Measurements from ENCODE around the gene SPON2. TPM values are rescaled to one million over a fixed set of nuclear protein-coding genes. Genes with fewer than 3 reads are reported as not detected.

SPON2 gene
- total RNA-seq, 2 donors from 2014 or later: 15.2 to 18.4 TPM

- no peak overlapping the region for H3K27ac ChIP-seq
- DNase-seq (ENCODE audit: low spot score): no peak
- no peak for ATAC-seq (ENCODE audit: insufficient number of reproducible peaks, low FRiP score, low read depth)
- no peaks in the 10 kb centered on the region for H3K27me3 ChIP-seq (replicated peaks; ENCODE audit: insufficient read depth)
- peaks cover 0 to 8% of the 10 kb centered on the region in 2 donors for H3K4me1 ChIP-seq (ENCODE audit: control insufficient read depth in 1 of 2, low read depth in 2 of 2)
- H3K4me3 ChIP-seq: no peak overlapping the region
- H3K9me3 ChIP-seq: peaks cover 6% of the 10 kb centered on the region
- no peaks in the 10 kb centered on the region for H3K36me3 ChIP-seq
- no peak for TF ChIP-seq CTCF (IDR thresholded peaks at IDR 0.05)
Observed at GRCh38 chr4:1160351-1160750, 12.0 kb downstream of the SPON2 start.

- Histone ChIP-seq H3K27me3 (replicated peaks; ENCODE audit: insufficient read depth) (no peaks in the 10 kb centered on the region), H3K4me1 (ENCODE audit: control insufficient read depth in 1 of 2, low read depth in 2 of 2) (peaks cover 6 to 19% of the 10 kb centered on the region in 2 donors), H3K27ac (peak overlapping the region in 1 of 2 donors; percentile 81), H3K9me3 (peaks cover 6% of the 10 kb centered on the region), H3K4me3 (no peak overlapping the region), H3K36me3 (no peaks in the 10 kb centered on the region)
- ATAC-seq (ENCODE audit: insufficient number of reproducible peaks, low FRiP score, low read depth) (no peak), DNase-seq (ENCODE audit: low spot score) (no peak)
- TF ChIP-seq CTCF (IDR thresholded peaks at IDR 0.05): no peak
Observed at GRCh38 chr4:1156069-1156468, 16.3 kb downstream of the SPON2 start.

- Histone ChIP-seq H3K4me3 (peak overlapping the region; percentile 60), H3K27me3 (replicated peaks; ENCODE audit: insufficient read depth) (no peaks in the 10 kb centered on the region), H3K9me3 (peaks cover 6% of the 10 kb centered on the region), H3K36me3 (no peaks in the 10 kb centered on the region), H3K4me1 (ENCODE audit: control insufficient read depth in 1 of 2, low read depth in 2 of 2) (peaks cover 6 to 19% of the 10 kb centered on the region in 2 donors), H3K27ac (peak overlapping the region; percentile 64 to 81)
- no peak for DNase-seq (ENCODE audit: low spot score)
- TF ChIP-seq CTCF (IDR thresholded peaks at IDR 0.05): no peak
- no peak for ATAC-seq (ENCODE audit: insufficient number of reproducible peaks, low FRiP score, low read depth)
Observed at GRCh38 chr4:1155314-1155713, 17.1 kb downstream of the SPON2 start.

- no peaks in the 10 kb centered on the region for H3K36me3 ChIP-seq
- DNase-seq (ENCODE audit: low spot score): peak; percentile 74
- peak overlapping the region; percentile 60 for H3K4me3 ChIP-seq
- ATAC-seq (ENCODE audit: insufficient number of reproducible peaks, low FRiP score, low read depth): peak; percentile 96
- peak overlapping the region; percentile 64 to 81 for H3K27ac ChIP-seq
- H3K4me1 ChIP-seq (ENCODE audit: control insufficient read depth in 1 of 2, low read depth in 2 of 2): peaks cover 6 to 19% of the 10 kb centered on the region in 2 donors
- H3K9me3 ChIP-seq: peaks cover 6% of the 10 kb centered on the region
- TF ChIP-seq CTCF (IDR thresholded peaks at IDR 0.05): no peak
- H3K27me3 ChIP-seq (replicated peaks; ENCODE audit: insufficient read depth): no peaks in the 10 kb centered on the region
Observed at GRCh38 chr4:1154523-1155182, 17.7 kb downstream of the SPON2 start.

- no peak for TF ChIP-seq CTCF (IDR thresholded peaks at IDR 0.05)
- H3K4me1 ChIP-seq (ENCODE audit: control insufficient read depth in 1 of 2, low read depth in 2 of 2): peaks cover 6 to 19% of the 10 kb centered on the region in 2 donors
- no peaks in the 10 kb centered on the region for H3K27me3 ChIP-seq (replicated peaks; ENCODE audit: insufficient read depth)
- H3K4me3 ChIP-seq: peak overlapping the region; percentile 60
- peaks cover 6% of the 10 kb centered on the region for H3K9me3 ChIP-seq
- ATAC-seq (ENCODE audit: insufficient number of reproducible peaks, low FRiP score, low read depth): peak; percentile 13
- DNase-seq (ENCODE audit: low spot score): no peak
- peak overlapping the region; percentile 20 to 81 for H3K27ac ChIP-seq
- no peaks in the 10 kb centered on the region for H3K36me3 ChIP-seq
Observed at GRCh38 chr4:1154126-1154522, 18.3 kb downstream of the SPON2 start.

All from thoracic aorta (tissue), 2 donors.